SK-N-MC (cell line): ENCODE results near the gene GSK3B.

Experiments
- EZH2 ChIP-seq: fragments of 200-600 bp; sonication (generic); IDR thresholded peaks from one replicate; pipeline ENCODE4 v1.6.1; 2017; ENCODE audit warnings: antibody characterized with exemption
- POLR2AphosphoS5 ChIP-seq: IDR thresholded peaks from 2 replicates; pipeline ENCODE4 v1.6.1; 2012; ENCODE audit warnings: mild to moderate bottlenecking, low read depth, low read length, borderline replicate concordance

DNA sequence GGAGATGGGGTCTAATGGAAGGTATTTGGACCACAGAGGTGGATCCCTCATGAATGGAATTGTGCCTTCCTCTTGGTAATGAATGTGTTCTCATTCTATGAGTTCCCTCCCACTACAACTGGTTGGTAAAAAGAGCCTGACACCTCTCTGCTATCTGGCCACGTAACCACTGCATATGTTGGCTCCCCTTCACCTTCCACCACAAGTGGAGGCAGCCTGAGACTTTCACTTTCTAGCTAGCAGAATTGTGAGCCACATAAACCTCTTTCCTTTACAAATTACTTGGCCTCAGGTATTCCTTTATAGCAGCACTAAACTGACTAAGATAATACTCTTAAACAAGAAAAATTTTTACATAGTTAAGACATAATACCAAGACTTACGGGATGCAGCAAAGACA, 157.0 kb downstream of the GSK3B start:
- no peak for TF ChIP-seq EZH2
- TF ChIP-seq POLR2AphosphoS5: no peak
